Calu3 (cell line): ENCODE data around the gene FAM47E. TPM values are rescaled to one million over a fixed set of nuclear protein-coding genes. Genes with fewer than 3 reads are reported as not detected.
"Not testable (repeated sequence)": the region's sequence is repeated elsewhere in the genome, so short reads cannot be mapped to it uniquely, and the experiment has no call there.

Experiments
- BruUV-seq: library from RNA; stranded (reverse); fragments of 400-500 nt; replicated peaks from 2 replicates; lab custom pipeline; 2021; lab: Mats Ljungman, UMichigan
- CTCF ChIA-PET: fragments of 300-600 bp; sonication (Branson Sonifier 250); formaldehyde crosslinking; loops from one replicate; lab custom pipeline; 2022; ENCODE audit warnings: antibody characterized with exemption; lab: Charles Lee
- DNase-seq: peaks from one replicate; pipeline ENCODE4 v3.0.0; 2022
- H3K27ac Mint-ChIP-seq: one replicate; pipeline ENCODE4 v1.8.0; 2022; ENCODE audit warnings: mixed read lengths; ENCODE audit not compliant: unreplicated experiment
- H3K27me3 Mint-ChIP-seq: one replicate; pipeline ENCODE4 v1.8.0; 2022; ENCODE audit warnings: mixed read lengths; ENCODE audit not compliant: unreplicated experiment
- H3K36me3 Mint-ChIP-seq: one replicate; pipeline ENCODE4 v1.8.0; 2022; ENCODE audit warnings: mild to moderate bottlenecking, moderate library complexity, mixed read lengths; ENCODE audit not compliant: insufficient read depth, unreplicated experiment
- H3K4me1 Mint-ChIP-seq: one replicate; pipeline ENCODE4 v1.8.0; 2022; ENCODE audit warnings: mild to moderate bottlenecking, low read depth, mixed read lengths; ENCODE audit not compliant: unreplicated experiment
- H3K4me3 Mint-ChIP-seq: one replicate; pipeline ENCODE4 v1.8.0; 2022; ENCODE audit warnings: mild to moderate bottlenecking, low read depth, moderate library complexity, mixed read lengths; ENCODE audit not compliant: unreplicated experiment
- H3K9me3 Mint-ChIP-seq: one replicate; pipeline ENCODE4 v1.8.0; 2022; ENCODE audit warnings: low read depth, mixed read lengths; ENCODE audit not compliant: unreplicated experiment
- CTCF ChIP-seq: fragments of 200-600 bp; IDR thresholded peaks from one replicate; pipeline ENCODE4 v1.8.0; 2022; ENCODE audit warnings: antibody characterized with exemption; ENCODE audit not compliant: unreplicated experiment
- intact Hi-C: fragments of 100-400 bp; cut with micrococcal nuclease; formaldehyde crosslinking; loops from one replicate; pipeline ENCODE4 v1.10.0; 2022; ENCODE audit not compliant: unreplicated experiment
- total RNA-seq: library from RNA; stranded (reverse); gene quantifications from 2 replicates; pipeline ENCODE4 v1.2.3, GENCODE V29; 2022

FAM47E gene
- total RNA-seq, 1 experiment from 2014 or later: 0.57 TPM

GRCh38 chr4:76240236-76240635 lies 11.3 kb upstream of the FAM47E start:
- no peak overlapping the region for H3K4me3 Mint-ChIP-seq
- CTCF ChIA-PET: interaction anchor here (0.6 kb wide), 1 partner anchor 12 kb away, joined by 5 read pairs; no protein-coding TSS in a partner anchor
- no TSS peak for BruUV-seq

GRCh38 chr4:76243877-76244276 lies 7.6 kb upstream of the FAM47E start:
- CTCF ChIA-PET, BruUV-seq: not testable (repeated sequence)

More at GRCh38 chr4:76240236-76240635, 11.3 kb upstream of the FAM47E start:
- H3K27me3 Mint-ChIP-seq: no peaks in the 10 kb centered on the region
- peaks cover 12% of the 10 kb centered on the region for H3K9me3 Mint-ChIP-seq
- DNase-seq: no peak
- H3K27ac Mint-ChIP-seq: no peak overlapping the region
- no peak for TF ChIP-seq CTCF
- peaks cover 10% of the 10 kb centered on the region for H3K36me3 Mint-ChIP-seq
- intact Hi-C loops: no loop called here
- H3K4me1 Mint-ChIP-seq: peaks cover 23% of the 10 kb centered on the region

GRCh38 chr4:76246025-76246424 lies 5.5 kb upstream of the FAM47E start:
- intact Hi-C loops: no loop called here
- H3K27ac Mint-ChIP-seq: no peak overlapping the region
- no peak for DNase-seq
- no peaks in the 10 kb centered on the region for H3K9me3 Mint-ChIP-seq
- no peaks in the 10 kb centered on the region for H3K27me3 Mint-ChIP-seq
- TF ChIP-seq CTCF: no peak
- peaks cover 2% of the 10 kb centered on the region for H3K4me1 Mint-ChIP-seq
- no peaks in the 10 kb centered on the region for H3K36me3 Mint-ChIP-seq
- no TSS peak for BruUV-seq
- CTCF ChIA-PET: interaction anchor here (0.6 to 1.0 kb wide), 2 partner anchors 10 to 65 kb away, joined by 3 read pairs; no protein-coding TSS in a partner anchor
- no peak overlapping the region for H3K4me3 Mint-ChIP-seq

More at GRCh38 chr4:76243877-76244276, 7.6 kb upstream of the FAM47E start:
- H3K4me3 Mint-ChIP-seq, intact Hi-C loops, H3K36me3 Mint-ChIP-seq, DNase-seq, H3K9me3 Mint-ChIP-seq, H3K27me3 Mint-ChIP-seq, H3K27ac Mint-ChIP-seq, H3K4me1 Mint-ChIP-seq: not testable (repeated sequence)

- Mint-ChIP-seq H3K27me3 (no peaks in the 10 kb centered on the region), H3K9me3 (no peaks in the 10 kb centered on the region), H3K36me3 (peaks cover 5% of the 10 kb centered on the region), H3K4me3 (no peak overlapping the region), H3K4me1 (peaks cover 9% of the 10 kb centered on the region), H3K27ac (no peak overlapping the region)
- CTCF ChIA-PET: interaction anchor here (1.0 kb wide), 1 partner anchor 66 kb away, joined by 3 read pairs; no protein-coding TSS in a partner anchor
- DNase-seq: no peak
- intact Hi-C loops: no loop called here
- no peak for TF ChIP-seq CTCF
- BruUV-seq: no TSS peak
Observed at GRCh38 chr4:76246852-76247251, 4.7 kb upstream of the FAM47E start.

GRCh38 chr4:76250962-76251361 lies 559 bp upstream of the FAM47E start:
- H3K4me3 Mint-ChIP-seq: peak overlapping the region; percentile 82
- H3K9me3 Mint-ChIP-seq: no peaks in the 10 kb centered on the region
- H3K36me3 Mint-ChIP-seq: peaks cover 5% of the 10 kb centered on the region
- H3K4me1 Mint-ChIP-seq: peaks cover 9% of the 10 kb centered on the region
- TF ChIP-seq CTCF: no peak
- DNase-seq: no peak
- H3K27me3 Mint-ChIP-seq: no peaks in the 10 kb centered on the region
- CTCF ChIA-PET: interaction anchor here (2.0 kb wide), 1 partner anchor 127 kb away, joined by 13 read pairs; no protein-coding TSS in a partner anchor
- peak overlapping the region; percentile 67 for H3K27ac Mint-ChIP-seq
- intact Hi-C loops: loop anchor here (5.0 kb wide), 2 partner anchors 69 to 126 kb away; no protein-coding TSS in a partner anchor
- TSS peak; percentile 80 for BruUV-seq
